GM12864 (cell line): ENCODE measurements around the gene TBC1D14.

ENCODE experiments used
- DNase-seq: peaks from one replicate; pipeline ENCODE4 v3.0.0-alpha.2; 2011; ENCODE audit warnings: low read depth
- H3K4me3 ChIP-seq: 2 replicates; pipeline ENCODE4 v1.5.1; 2011; ENCODE audit warnings: mild to moderate bottlenecking, low read depth, low read length, control low read depth
- CTCF ChIP-seq: IDR thresholded peaks from 2 replicates; pipeline ENCODE4 v1.5.1; 2011; ENCODE audit warnings: low read depth, mild to moderate bottlenecking, moderate library complexity, low read length, control low read depth, inconsistent platforms; ENCODE audit errors: missing control alignments

TBC1D14 gene

DNA sequence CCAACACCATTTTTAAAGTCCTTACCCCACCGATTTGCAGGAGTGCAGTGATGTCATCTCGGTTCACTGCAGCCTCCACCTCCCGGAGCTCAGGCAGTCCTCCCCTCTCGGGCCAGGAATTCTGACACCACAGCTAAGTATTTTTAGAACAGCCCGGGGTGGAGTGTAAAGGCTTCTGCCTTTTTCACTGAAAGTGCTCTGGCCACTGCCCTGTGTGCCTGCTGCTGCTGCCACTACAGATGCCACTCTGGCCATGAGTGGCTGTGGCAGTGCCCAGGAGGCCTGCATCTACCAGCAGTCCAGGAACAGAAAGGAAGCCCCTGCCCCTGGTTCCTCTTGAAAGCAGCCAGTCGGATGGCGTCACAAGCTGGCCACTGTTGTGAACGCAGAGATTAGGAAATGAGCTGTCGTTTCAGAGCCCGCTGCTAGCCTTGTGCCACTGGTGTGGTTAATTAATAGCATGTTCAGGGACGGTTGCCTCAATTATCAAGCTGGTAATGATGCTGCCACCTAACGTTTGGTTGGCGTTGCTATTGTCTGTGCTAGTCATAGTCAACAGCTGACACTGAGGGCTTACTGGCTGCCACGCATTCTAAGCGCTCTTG lies 23.6 kb upstream of the TBC1D14 start:
- no peak for DNase-seq
- peak; percentile 32 for TF ChIP-seq CTCF
- H3K4me3 ChIP-seq, result no peak overlapping the region

DNA sequence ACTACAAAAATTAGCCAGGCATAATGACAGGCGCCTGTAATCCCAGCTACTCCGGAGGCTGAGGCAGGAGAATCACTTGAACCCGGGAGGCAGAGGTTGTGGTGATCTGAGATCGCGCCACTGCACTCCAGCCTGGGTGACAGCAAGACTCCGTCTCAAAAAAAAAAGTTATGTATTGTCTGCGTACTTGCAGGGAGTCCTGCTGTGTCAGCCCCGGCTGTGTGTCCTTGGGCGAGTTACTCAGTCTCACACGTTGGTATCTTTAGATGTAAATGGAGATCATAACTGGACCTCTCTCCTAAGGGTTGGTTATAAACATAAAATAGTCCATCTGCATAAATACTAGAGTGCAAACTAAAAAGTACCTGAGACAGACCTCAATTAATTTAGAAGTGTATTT lies 22.7 kb upstream of the TBC1D14 start:
- DNase-seq, result no peak
- TF ChIP-seq CTCF, result no peak

GRCh38 chr4:6887591-6888371 lies 21.8 kb upstream of the TBC1D14 start:
- no peak for DNase-seq
- H3K4me3 ChIP-seq, result no peak overlapping the region
- no peak for TF ChIP-seq CTCF

More for the DNA sequence above, 22.7 kb upstream of the TBC1D14 start:
- H3K4me3 ChIP-seq, result no peak overlapping the region

DNA sequence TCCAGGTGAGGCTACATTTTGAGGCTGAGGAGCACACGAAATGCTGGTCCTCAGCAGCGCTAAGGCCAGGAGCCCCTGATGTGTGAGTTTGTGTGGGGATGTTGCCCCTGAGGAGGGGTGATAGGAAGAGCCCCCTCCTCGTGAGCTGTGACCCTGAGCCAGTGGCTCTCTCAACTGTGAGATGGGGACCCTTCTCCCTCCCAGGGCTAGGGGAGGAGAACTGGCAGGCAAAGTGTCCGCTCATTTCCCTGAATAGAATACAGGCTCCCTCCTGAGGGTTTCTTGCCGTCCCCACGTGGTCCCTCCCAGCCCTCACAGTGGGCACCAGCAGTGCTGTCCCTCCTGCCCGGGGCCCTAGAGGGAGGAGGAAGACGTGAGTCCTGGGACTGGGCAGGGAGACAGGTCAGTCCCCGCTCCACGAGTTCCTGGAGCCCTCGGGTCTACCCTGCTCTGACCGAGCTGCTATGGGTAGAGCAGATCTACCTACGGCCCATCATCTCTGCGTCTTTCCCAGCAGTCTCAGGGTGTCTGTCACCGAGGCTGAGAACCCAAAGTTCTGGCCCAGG lies 21.0 kb upstream of the TBC1D14 start:
- no peak for TF ChIP-seq CTCF
- no peak for DNase-seq
- H3K4me3 ChIP-seq, result no peak overlapping the region

- no peak for TF ChIP-seq CTCF
- DNase-seq, result no peak
- H3K4me3 ChIP-seq, result no peak overlapping the region
These were observed 20.4 kb upstream of the TBC1D14 start for GRCh38 chr4:6889101-6889735.

GRCh38 chr4:6889736-6890324 lies 19.8 kb upstream of the TBC1D14 start:
- no peak for DNase-seq
- TF ChIP-seq CTCF, result no peak
- no peak overlapping the region for H3K4me3 ChIP-seq
